Ramos (cell line): ENCODE data around the gene GNRH2.
"Not testable (repeated sequence)": the region's sequence is repeated elsewhere in the genome, so short reads cannot be mapped to it uniquely, and the experiment has no call there.

Experiments
- in situ Hi-C: fragments of 300-500 bp; cut with MboI; formaldehyde crosslinking; loops from one replicate; pipeline ENCODE4 v1.14.3; 2022; ENCODE audit warnings: low sequenced_read_pairs; ENCODE audit not compliant: unreplicated experiment

The GNRH2 gene

GRCh38 chr20:3071610-3072529 is 28.4 kb downstream of the GNRH2 start, which contains the start of gene OXT:
Gene OXT (plus strand): TSS chr20:3071620. CDS start chr20:3071656, 36 bp downstream.
- in situ Hi-C loops: no loop called here

DNA sequence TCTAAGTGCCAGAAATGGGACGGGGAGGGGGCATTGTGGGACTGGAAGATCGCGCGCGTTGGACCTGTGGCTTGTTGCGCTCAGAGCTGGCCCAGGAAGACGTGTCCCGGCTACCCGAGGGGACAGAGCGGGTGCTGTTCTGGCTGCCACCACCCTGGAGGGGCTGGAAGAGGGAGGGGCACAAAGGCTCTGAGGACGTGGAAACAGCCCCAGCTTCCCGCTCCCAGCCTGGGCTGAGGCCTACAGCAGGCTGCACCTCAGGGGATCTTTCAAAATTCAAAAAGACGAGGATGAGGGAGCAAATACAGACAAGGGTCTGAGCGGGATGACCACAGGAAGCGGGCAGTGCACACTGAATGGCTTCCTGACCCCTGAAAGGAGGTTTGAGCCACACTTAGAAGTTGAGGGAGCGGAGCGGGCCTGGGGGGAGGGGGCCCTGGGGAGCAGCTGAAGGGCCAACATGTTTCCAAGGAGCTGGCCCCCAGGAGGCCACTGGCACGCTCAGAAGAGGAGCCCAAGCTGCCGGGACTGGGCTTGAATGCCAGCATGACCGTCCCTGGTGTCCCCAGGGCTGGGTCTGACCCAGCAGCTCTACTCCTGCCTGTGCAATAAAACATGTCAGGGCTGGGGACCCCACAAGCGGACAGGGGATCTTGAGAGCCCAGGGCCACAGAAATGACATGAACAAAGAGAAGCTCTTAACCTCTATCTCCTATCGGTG is 29.3 kb downstream of the GNRH2 start:
- in situ Hi-C loops: no loop called here

DNA sequence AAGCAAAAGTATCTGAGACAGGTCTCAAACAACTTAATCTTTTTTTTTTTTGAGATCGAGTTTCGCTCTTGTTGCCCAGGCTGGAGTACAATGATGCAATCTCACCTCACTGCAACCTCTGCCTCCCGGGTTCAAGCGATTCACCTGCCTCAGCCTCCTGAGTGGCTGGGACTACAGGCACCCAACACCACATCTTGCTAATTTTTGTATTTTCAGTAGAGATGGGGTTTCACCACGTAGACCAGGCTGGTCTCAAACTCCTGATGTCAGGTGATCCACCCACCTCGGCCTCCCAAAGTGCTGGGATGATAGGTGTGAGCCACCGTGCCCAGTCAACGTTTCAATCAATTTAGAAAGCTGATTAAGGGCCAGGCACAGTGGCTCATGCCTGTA is 29.8 kb downstream of the GNRH2 start:
- in situ Hi-C loops: not testable (repeated sequence)

DNA sequence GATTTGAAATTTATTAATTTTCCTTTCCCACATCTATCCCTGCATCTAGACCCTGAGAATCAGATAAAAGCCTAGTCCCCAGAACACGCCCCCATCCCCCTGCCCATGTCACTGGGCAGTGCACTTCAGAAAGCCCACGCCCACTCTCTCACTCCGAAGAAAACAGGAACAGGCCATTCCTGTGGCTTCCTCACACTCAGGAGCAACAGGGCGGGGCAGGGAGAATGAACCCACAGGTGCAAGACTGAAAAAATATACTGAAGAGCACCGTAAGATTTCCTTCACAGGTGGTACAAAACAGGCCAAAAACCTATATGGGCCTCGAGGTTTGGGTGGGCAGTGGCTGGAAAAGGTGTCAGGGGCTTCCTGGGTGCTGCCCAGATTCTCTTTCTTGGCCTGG is 31.4 kb downstream of the GNRH2 start:
- in situ Hi-C loops: no loop called here

GRCh38 chr20:3075315-3075714 is 31.9 kb downstream of the GNRH2 start:
- in situ Hi-C loops: not testable (repeated sequence)

DNA sequence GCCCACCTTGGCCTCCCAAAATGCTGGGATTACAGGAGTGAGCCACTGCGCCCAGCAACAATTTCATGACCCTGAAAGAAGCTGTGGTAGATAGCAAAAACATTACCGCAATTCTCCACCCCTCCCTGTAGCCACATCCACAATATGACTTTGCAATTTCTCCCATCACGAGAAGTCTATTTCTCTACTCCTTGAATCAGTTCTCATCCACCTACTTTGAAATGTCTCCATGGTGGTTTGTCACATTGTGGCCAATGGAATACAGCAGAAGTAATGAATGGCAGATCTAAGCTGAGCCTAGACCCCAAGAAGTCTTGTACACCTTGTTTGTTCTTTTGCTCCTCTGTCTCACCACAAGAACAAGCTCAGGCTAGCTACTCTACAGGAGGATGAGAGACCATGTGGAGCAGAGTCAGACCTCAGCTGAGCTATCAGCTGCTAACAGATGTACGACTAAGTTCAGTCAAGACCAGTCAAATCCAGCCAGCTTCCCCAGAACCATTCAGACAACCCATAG is 34.3 kb downstream of the GNRH2 start:
- in situ Hi-C loops: no loop called here

DNA sequence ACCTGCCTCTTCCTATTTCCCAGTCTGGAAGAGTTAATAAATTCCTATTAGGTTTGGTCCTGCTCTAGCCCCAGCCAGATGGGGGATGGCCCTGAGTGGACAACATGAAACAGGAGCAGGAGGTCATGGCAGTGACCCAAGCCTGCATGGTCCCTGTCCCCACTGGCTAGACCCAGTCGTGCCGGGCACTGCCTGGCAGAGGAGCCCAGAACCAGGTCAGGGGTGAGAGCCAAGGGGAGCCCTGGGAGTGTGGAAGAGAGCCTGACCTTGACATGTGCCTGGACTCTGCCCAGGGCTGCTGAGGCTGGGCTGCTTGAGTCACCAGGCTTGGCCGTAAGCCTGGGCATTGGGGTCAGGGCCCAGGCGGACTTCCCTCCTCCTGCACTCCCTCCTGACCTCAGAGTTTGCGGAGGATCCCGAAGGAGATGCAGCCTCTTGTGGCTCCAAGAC is 37.5 kb downstream of the GNRH2 start:
- in situ Hi-C loops: no loop called here

GRCh38 chr20:3081641-3082040 is 38.2 kb downstream of the GNRH2 start:
- in situ Hi-C loops: no loop called here

- in situ Hi-C loops: no loop called here
Observed at GRCh38 chr20:3082306-3082951, 39.0 kb downstream of the GNRH2 start.

DNA sequence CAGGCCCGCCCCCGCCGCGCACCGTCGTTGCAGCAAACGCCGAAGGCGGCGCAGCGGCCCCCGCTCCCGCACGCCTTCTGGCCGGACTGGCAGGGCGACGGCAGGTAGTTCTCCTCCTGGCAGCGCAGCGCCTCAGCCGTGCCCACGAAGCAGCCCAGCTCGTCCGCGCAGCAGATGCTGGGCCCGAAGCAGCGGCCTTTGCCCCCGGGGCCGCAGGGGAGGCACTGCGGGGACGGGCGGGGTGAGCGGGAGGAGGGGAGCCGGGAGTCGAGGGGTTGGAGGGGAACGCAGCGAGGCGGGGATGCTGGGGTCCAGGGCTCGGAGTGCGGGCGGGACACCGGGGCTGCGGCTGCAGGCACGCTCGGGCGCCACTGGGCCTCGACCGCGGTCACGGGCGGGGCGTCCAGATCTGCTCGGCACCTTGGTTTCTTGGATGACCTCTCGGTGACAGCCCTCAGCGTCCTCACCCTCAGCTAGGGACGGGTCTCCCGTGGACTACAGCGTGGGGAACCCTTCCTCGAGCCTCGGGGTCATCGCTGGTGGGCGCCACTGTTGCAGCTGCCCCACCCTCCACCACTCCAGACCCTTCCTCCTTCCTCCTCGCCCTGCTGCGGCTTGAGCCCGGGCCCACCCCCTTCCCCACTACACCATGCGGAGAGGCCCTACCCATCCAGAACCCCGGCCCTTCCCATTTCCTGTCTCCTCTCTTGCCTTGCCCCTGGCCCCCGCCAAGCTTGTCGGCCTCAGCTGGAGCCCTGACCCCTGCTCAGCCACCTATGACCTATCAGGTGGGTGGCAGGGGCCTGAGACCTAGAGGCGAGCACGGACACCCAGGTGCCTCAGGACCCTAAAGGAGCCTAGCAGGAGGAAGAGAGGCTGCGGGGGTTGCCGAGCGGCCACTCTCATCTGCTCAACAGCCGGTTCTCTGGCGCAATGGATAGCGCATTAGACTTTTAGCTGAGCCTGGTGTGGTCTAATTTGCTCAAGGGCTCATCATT is 39.8 kb downstream of the GNRH2 start:
- in situ Hi-C loops: no loop called here

DNA sequence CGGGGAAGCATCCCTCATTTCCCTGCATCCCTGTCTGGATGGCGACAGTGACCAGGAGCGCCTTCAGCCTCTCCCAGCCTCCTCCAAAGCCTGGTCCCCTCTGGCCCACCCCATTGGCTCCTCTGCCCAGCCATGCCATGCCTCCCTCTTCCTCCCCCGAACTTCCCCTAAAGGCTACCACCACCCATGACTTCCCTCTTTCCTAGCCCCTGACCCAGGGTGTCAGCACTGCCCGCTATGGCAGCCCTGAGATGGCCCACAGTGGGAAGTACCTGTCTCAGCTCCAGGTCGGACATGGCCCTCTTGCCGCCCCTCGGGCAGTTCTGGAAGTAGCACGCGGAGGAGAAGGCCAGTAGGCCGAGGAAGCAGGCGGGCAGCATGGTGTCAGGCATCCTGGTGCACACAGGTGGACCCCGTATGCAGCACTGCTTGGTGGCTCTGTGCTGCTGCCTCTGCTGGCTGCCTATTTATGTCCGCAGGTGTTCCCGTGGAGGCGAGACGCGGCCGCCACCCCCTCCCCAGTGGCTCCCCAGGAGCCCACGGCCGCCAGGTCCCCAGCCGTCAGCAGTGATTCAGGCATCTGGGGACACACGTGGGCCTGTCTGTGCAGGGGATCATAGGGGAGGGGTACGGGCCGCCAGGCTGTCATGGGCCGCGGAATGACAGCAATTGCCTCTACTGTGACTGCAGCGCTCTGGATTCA is 41.0 kb downstream of the GNRH2 start, which contains the start of gene AVP:
Gene AVP (minus strand): TSS at position 442 of the 703 bp plus-strand sequence. CDS start 50 bp downstream, at position 392.
- in situ Hi-C loops: no loop called here

DNA sequence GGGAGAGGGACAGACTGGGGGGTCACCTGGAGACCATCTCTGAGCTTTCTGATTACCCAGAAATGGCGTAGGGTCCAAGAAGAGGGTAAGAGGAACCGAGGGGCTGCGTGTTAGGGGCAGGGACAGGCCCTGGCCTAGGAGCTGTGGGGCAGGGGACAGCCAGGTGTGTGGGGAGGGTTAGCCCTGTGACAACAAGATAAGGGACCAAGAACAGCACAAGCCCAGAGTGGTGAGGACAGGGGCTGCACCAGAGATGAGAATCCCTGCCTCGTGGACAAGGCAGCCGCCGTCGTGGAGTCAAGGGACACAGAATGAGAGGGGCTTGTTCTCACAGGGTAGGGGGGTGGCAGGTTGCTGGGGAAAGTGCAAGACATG is 41.6 kb downstream of the GNRH2 start:
- in situ Hi-C loops: no loop called here

DNA sequence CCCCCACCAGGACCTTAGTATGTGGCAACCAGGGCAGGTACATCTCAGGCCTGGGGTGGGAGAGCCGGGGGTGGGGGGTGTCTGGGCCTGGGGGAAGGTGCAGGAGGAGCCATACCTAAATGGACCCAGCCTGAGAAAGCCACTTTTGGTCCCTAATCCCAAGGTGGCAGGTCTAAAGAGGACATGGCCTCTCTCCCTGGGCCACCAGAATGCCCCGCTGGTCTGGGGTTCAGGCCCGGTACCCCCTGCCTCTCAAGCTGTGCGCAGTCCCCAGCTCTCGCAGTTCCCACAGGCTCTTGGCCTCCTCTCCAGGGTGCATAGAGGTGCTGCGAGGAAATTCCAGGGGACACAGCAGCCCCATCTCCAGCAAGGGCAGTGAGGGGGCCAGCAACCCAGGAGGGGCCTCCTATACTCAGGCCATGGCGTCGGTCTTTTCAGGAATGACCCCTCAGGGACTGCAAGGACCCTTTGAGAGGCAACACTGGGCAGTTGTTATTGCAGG is 42.2 kb downstream of the GNRH2 start:
- in situ Hi-C loops: no loop called here

DNA sequence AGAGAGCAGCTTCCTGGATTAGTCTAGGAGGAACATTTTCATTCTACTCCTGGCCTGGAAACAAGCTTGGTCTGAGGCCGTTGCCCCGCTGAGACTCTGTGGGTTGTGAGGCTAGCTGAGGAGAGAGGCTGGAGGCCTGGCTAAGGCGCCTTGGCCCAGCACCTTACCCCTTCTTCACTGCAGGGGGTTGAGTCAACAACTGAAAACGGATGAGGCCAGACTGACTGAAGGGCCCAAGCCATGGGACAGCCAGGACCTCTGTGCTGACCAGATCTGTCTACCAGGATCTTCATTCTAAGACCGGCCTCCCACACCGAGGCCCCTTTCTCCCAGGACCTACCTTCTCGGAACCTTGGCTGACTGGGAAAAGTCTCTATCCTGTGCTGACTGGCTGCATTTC is 44.6 kb downstream of the GNRH2 start:
- in situ Hi-C loops: no loop called here

DNA sequence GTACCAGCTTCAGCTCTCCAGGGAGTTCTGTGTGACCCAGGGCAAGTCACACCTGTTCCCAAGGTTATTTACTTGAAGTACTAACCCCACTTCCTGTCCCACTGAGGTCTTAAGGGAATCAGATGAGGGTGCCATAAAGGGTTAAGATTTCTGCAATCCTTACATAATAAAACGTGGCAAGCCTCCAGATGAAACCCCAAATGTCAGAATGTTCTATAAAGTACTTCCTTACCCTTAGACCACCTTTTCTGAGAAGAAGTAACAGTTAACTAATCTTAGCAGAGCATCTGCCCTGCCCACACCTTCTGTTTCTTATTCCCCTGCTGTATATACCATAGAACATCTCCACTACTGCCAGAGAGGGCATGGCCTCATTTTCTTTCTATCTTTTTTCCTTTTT is 47.1 kb downstream of the GNRH2 start:
- in situ Hi-C loops: no loop called here

- in situ Hi-C loops: no loop called here
Observed at GRCh38 chr20:3092611-3093379, 49.4 kb downstream of the GNRH2 start.

- in situ Hi-C loops: no loop called here
Observed at GRCh38 chr20:3093861-3094361, 50.5 kb downstream of the GNRH2 start.
